HG03432 (cell line): ENCODE measurements around the gene MUC21.
"Not testable (repeated sequence)": the region's sequence is repeated elsewhere in the genome, so short reads cannot be mapped to it uniquely, and the experiment has no call there.

ENCODE experiments used
- ATAC-seq: cut with Tn5 transposase; IDR thresholded peaks from one replicate; pipeline ENCODE4 v1.9.1; 2021; ENCODE audit warnings: mild to moderate bottlenecking, moderate library complexity; ENCODE audit not compliant: unreplicated experiment

Gene MUC21

GRCh38 chr6:31005249-31006020, 21.9 kb downstream of the MUC21 start:
- no peak for ATAC-seq

- no peak for ATAC-seq
Observed at GRCh38 chr6:31007694-31008093, 24.2 kb downstream of the MUC21 start.

- no peak for ATAC-seq
Observed at GRCh38 chr6:31008165-31008564, 24.6 kb downstream of the MUC21 start.

GRCh38 chr6:31009731-31010130, 26.2 kb downstream of the MUC21 start:
- no peak for ATAC-seq

GRCh38 chr6:31010393-31011060, 27.0 kb downstream of the MUC21 start, which contains the start of gene MUC22:
Gene MUC22, plus strand, starts transcription at chr6:31010474. Its CDS starts 233 bp downstream, at chr6:31010707.
- ATAC-seq = no peak

- ATAC-seq = no peak
Observed at GRCh38 chr6:31011153-31011552, 27.6 kb downstream of the MUC21 start.

- ATAC-seq = no peak
Observed at GRCh38 chr6:31016659-31017299, 33.3 kb downstream of the MUC21 start.

- ATAC-seq = not testable (repeated sequence)
Observed at GRCh38 chr6:31017436-31017835, 33.9 kb downstream of the MUC21 start.

GRCh38 chr6:31020057-31020456, 36.5 kb downstream of the MUC21 start:
- ATAC-seq = no peak

GRCh38 chr6:31020631-31021255, 37.2 kb downstream of the MUC21 start:
- not testable (repeated sequence) for ATAC-seq

- ATAC-seq = not testable (repeated sequence)
Observed at GRCh38 chr6:31021705-31022531, 38.4 kb downstream of the MUC21 start.

- ATAC-seq = no peak
Observed at GRCh38 chr6:31025595-31025994, 42.1 kb downstream of the MUC21 start.

GRCh38 chr6:31031095-31031494, 47.6 kb downstream of the MUC21 start:
- ATAC-seq = no peak

GRCh38 chr6:31033075-31033474, 49.6 kb downstream of the MUC21 start:
- no peak for ATAC-seq

- no peak for ATAC-seq
Observed at GRCh38 chr6:31035862-31036497, 52.5 kb downstream of the MUC21 start.

GRCh38 chr6:31037169-31037568, 53.7 kb downstream of the MUC21 start:
- no peak for ATAC-seq

- no peak for ATAC-seq
Observed at GRCh38 chr6:31037682-31038081, 54.2 kb downstream of the MUC21 start.

GRCh38 chr6:31038559-31038958, 55.0 kb downstream of the MUC21 start:
- ATAC-seq = no peak
